Brain microvascular endothelial cell (primary cell): ENCODE results near the gene TPST2.

Experiments
- DNase-seq: peaks from one replicate; pipeline ENCODE4 v3.0.0-alpha.2; 2020
- H3K27ac ChIP-seq: fragments of 250-450 bp; sonication (Bioruptor Pico); 2 replicates; pipeline ENCODE4 v1.5.1; 2020; ENCODE audit warnings: mild to moderate bottlenecking, moderate library complexity
- H3K27me3 ChIP-seq: fragments of 250-450 bp; sonication (Bioruptor Pico); replicated peaks from 2 replicates; pipeline ENCODE4 v1.5.1; 2020; ENCODE audit warnings: mild to moderate bottlenecking
- H3K36me3 ChIP-seq: fragments of 250-450 bp; sonication (Bioruptor Pico); replicated peaks from 2 replicates; pipeline ENCODE4 v1.5.1; 2020; ENCODE audit warnings: mild to moderate bottlenecking
- H3K4me3 ChIP-seq: 2 replicates; pipeline ENCODE4 v1.5.1; 2011; ENCODE audit warnings: low read depth, mild to moderate bottlenecking, control low read depth, low read length, moderate library complexity
- in situ Hi-C: cut with HindIII; loops from 2 replicates; pipeline ENCODE4 v1.10.0; 2017; ENCODE audit warnings: low sequenced_read_pairs, low pct_ligation_motif_present
- TF ChIP-seq, protein P1 (sequence below): IDR thresholded peaks from 2 replicates; pipeline ENCODE4 v1.5.1; 2011; ENCODE audit warnings: low read depth, mild to moderate bottlenecking, moderate library complexity, low read length, control low read depth, inconsistent platforms; ENCODE audit errors: missing control alignments

TPST2 gene

DNA sequence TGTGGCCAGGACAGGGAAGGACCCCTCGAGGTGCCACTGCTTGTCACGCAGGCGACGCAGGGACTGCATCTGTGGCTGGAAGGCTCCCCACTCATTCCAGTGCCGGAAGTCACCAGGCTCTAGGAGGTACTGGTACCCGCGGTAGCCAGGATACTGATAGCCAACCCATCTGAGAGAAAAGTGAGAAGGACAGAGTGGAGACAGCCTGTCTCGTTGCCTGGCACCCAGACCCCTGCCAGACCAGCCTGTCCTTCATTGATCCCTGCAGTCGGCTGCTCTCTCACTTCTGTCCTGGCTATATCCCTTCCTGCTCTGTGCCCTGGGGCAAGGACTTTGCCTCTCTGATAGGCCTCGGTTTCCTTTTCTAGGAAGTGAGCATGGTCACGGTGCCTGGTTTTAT is 9.6 kb upstream of the TPST2 start:
- in situ Hi-C loops, result no loop called here

DNA sequence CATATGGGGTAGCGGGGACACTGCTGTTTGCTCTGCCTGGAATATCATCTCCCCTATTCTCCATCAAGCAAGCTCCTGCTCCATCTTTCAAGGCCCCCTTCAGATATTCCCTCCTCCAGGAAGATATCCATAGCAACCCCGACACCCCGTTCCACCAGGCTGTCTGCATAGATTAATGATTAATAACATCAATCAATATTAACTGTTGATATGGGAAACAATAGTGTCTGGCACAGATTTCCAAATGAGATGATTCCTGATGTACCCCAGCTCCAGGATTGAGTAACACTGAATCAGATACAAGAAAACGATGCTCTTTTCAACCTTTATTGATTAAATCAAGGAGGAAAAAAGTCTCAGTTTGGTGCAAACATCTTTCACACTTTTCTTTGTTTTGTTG is 7.5 kb upstream of the TPST2 start:
- in situ Hi-C loops, result no loop called here
- no peak overlapping the region for H3K27ac ChIP-seq

More for the DNA sequence above, 9.6 kb upstream of the TPST2 start:
- TF ChIP-seq, protein P1, sequence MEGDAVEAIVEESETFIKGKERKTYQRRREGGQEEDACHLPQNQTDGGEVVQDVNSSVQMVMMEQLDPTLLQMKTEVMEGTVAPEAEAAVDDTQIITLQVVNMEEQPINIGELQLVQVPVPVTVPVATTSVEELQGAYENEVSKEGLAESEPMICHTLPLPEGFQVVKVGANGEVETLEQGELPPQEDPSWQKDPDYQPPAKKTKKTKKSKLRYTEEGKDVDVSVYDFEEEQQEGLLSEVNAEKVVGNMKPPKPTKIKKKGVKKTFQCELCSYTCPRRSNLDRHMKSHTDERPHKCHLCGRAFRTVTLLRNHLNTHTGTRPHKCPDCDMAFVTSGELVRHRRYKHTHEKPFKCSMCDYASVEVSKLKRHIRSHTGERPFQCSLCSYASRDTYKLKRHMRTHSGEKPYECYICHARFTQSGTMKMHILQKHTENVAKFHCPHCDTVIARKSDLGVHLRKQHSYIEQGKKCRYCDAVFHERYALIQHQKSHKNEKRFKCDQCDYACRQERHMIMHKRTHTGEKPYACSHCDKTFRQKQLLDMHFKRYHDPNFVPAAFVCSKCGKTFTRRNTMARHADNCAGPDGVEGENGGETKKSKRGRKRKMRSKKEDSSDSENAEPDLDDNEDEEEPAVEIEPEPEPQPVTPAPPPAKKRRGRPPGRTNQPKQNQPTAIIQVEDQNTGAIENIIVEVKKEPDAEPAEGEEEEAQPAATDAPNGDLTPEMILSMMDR, result no peak
- Histone ChIP-seq H3K27ac (no peak overlapping the region), H3K27me3 (no peaks in the 10 kb centered on the region), H3K36me3 (no peaks in the 10 kb centered on the region), H3K4me3 (no peak overlapping the region)
- DNase-seq, result no peak

DNA sequence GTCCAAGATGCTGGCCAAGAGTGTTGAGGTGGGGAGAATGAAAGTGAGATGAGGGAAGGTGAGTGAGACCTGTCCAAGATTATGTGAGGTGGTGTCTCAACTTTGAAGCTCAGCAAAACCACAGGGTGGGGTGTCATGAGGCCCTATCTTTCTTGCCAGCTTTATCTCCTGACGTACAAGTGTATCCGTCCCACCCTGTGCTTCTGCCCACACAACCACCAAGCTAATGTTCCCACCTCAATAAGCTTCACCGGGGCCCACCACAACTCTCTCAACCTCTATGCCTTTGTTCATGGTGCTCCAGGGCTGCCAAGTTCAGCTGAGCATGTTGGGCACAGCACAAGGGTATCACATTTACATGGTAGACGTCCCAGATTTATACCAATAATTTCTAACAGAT is 7.1 kb upstream of the TPST2 start:
- H3K36me3 ChIP-seq, result no peaks in the 10 kb centered on the region
- no peak overlapping the region for H3K4me3 ChIP-seq
- in situ Hi-C loops, result no loop called here
- no peak overlapping the region for H3K27ac ChIP-seq
- no peaks in the 10 kb centered on the region for H3K27me3 ChIP-seq
- DNase-seq, result no peak
- TF ChIP-seq, protein P1, result no peak

More for the DNA sequence above, 7.5 kb upstream of the TPST2 start:
- Histone ChIP-seq H3K4me3 (no peak overlapping the region), H3K27me3 (no peaks in the 10 kb centered on the region), H3K36me3 (no peaks in the 10 kb centered on the region)
- TF ChIP-seq, protein P1, result no peak
- no peak for DNase-seq

DNA sequence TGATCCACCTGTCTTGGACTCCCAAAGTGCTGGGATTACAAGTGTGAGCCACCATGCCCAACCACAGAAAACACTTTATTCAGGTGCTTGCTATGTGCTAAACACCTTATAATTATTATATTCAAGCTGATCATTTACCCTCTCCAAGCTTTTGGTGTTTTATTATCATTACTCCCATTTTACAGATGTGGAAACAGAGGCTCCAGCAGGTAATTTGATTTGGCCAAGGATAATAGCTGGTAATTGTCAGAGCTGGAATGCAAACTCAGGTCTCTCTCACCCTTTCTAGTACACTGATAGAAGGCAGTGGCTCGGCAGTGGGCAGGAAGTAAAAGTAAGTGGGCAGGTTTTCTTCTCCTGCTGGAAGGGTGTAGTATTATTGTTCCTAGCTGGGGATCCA is 3.8 kb upstream of the TPST2 start:
- no peak for DNase-seq
- Histone ChIP-seq H3K27ac (no peak overlapping the region), H3K4me3 (no peak overlapping the region), H3K36me3 (no peaks in the 10 kb centered on the region), H3K27me3 (no peaks in the 10 kb centered on the region)
- TF ChIP-seq, protein P1, result no peak
- in situ Hi-C loops, result no loop called here

DNA sequence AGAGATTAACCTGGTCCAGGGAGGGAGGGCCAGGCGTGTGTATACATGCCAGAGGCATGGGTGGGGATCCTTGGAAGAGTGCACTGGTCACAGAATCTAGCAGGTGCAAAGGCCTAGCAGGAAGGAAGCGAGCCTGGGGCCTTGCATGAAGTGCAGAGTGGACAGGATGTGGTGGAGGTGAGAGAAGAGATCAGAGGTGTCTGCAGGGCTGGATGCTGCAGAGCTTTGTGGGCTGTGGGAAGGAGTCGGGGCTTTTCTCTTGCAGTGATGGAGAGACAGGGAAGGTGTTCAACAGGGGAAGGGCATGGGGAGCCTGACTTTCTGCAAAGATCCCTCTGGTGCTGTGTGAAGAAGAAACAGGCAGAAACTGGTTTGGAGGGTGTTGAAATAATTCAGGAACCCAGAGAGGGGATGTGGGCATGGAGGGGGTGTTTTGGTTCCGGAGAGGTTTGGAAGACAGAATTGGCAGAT is 2.5 kb upstream of the TPST2 start:
- Histone ChIP-seq H3K27ac (no peak overlapping the region), H3K4me3 (no peak overlapping the region), H3K27me3 (no peaks in the 10 kb centered on the region), H3K36me3 (no peaks in the 10 kb centered on the region)
- in situ Hi-C loops, result no loop called here
- DNase-seq, result no peak
- TF ChIP-seq, protein P1, result no peak

DNA sequence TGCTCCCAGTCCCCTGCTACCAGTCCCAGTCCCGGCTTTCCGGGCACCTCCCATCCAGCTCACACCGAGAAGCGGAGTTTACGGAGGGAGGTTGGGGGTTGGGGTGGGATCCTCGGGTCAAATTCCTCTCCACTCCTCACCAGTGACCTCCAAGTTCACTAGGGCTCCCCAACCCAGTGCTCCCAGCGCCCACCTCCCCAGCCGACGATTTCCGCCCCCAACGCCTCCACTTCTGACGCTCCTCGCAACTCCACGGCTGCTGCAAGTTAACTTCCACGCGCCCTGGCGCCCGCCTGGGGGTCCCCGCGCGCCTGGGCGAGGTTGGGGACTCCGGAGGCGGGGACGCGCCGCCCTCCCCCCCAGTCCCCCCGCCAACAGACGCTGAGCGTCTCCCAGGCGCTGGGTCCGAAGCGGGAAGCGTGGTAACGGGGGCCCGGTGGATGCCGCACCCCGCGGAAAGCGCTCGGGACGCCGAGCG is 526 bp downstream of the TPST2 start:
- DNase-seq, result no peak
- no peaks in the 10 kb centered on the region for H3K36me3 ChIP-seq
- H3K27ac ChIP-seq, result peak overlapping the region; percentile 71
- TF ChIP-seq, protein P1, result no peak
- H3K27me3 ChIP-seq, result no peaks in the 10 kb centered on the region
- peak overlapping the region; percentile 62 for H3K4me3 ChIP-seq
- in situ Hi-C loops, result no loop called here
